Fibroblast of lung (primary cell): ENCODE data around the gene COX7B.

Experiments used
- CTCF ChIP-seq, 2 donors: IDR thresholded peaks in 1 of 2; conservative IDR thresholded peaks in 1 of 2; 1 replicate in 1 of 2; 2 replicates in 1 of 2; pipeline ENCODE4 v1.5.1; 2011 to 2012; ENCODE audit warnings: low read length in 2 of 2, control low read depth in 1 of 2, inconsistent platforms in 1 of 2, low read depth in 1 of 2, mild to moderate bottlenecking in 1 of 2
- EZH2 ChIP-seq: IDR thresholded peaks from 2 replicates; pipeline ENCODE4 v1.5.1; 2012; ENCODE audit warnings: low read length, control low read depth, mild to moderate bottlenecking; ENCODE audit errors: missing control alignments

GRCh38 chrX:77937291-77937690 is 38.0 kb downstream of the COX7B start:
- TF ChIP-seq CTCF (conservative IDR thresholded peaks at IDR 0.05 in 1 of 2, IDR thresholded peaks at IDR 0.05 in 1 of 2; ENCODE audit: low read depth in 1 of 2, low read length in 2 of 2), result no peak
- no peak for TF ChIP-seq EZH2
